ENCODE measurements around the gene HHATL.
"Not testable (repeated sequence)": the region's sequence is repeated elsewhere in the genome, so short reads cannot be mapped to it uniquely, and the experiment has no call there.

Gene HHATL

GRCh38 chr3:42733501-42734262 lies 31.1 kb upstream of the HHATL start:
- DNase-seq (ENCODE audit: low read depth in 2 of 2): no peak

- no peak for DNase-seq (ENCODE audit: low read depth in 2 of 2)
Observed at GRCh38 chr3:42732829-42733459, 30.3 kb upstream of the HHATL start.

- DNase-seq (ENCODE audit: low read depth in 2 of 2): no peak
Observed at GRCh38 chr3:42732196-42732828, 29.7 kb upstream of the HHATL start.

- DNase-seq (ENCODE audit: low read depth in 2 of 2): no peak
Observed at GRCh38 chr3:42731476-42732195, 29.0 kb upstream of the HHATL start.

GRCh38 chr3:42730706-42731420 lies 28.3 kb upstream of the HHATL start:
- no peak for DNase-seq (ENCODE audit: low read depth in 2 of 2)

GRCh38 chr3:42730294-42730693 lies 27.7 kb upstream of the HHATL start:
- no peak for DNase-seq (ENCODE audit: low read depth in 2 of 2)

- DNase-seq (ENCODE audit: low read depth in 2 of 2): no peak
Observed at GRCh38 chr3:42729404-42730145, 27.0 kb upstream of the HHATL start.

GRCh38 chr3:42728668-42729364 lies 26.2 kb upstream of the HHATL start:
- no peak for DNase-seq (ENCODE audit: low read depth in 2 of 2)

GRCh38 chr3:42728056-42728455 lies 25.5 kb upstream of the HHATL start:
- no peak for DNase-seq (ENCODE audit: low read depth in 2 of 2)

- no peak for DNase-seq (ENCODE audit: low read depth in 2 of 2)
Observed at GRCh38 chr3:42725454-42725853, 22.9 kb upstream of the HHATL start.

GRCh38 chr3:42723219-42723618 lies 20.6 kb upstream of the HHATL start:
- no peak for DNase-seq (ENCODE audit: low read depth in 2 of 2)

GRCh38 chr3:42722442-42722841 lies 19.8 kb upstream of the HHATL start:
- DNase-seq (ENCODE audit: low read depth in 2 of 2): not testable (repeated sequence)

GRCh38 chr3:42721690-42722089 lies 19.1 kb upstream of the HHATL start:
- no peak for DNase-seq (ENCODE audit: low read depth in 2 of 2)

- DNase-seq (ENCODE audit: low read depth in 2 of 2): no peak
Observed at GRCh38 chr3:42720126-42720525, 17.5 kb upstream of the HHATL start.

- no peak for DNase-seq (ENCODE audit: low read depth in 2 of 2)
Observed at GRCh38 chr3:42719002-42719401, 16.4 kb upstream of the HHATL start.

- DNase-seq (ENCODE audit: low read depth in 2 of 2): no peak
Observed at GRCh38 chr3:42718338-42718737, 15.7 kb upstream of the HHATL start.

- no peak for DNase-seq (ENCODE audit: low read depth in 2 of 2)
Observed at GRCh38 chr3:42717306-42717705, 14.7 kb upstream of the HHATL start.

- DNase-seq (ENCODE audit: low read depth in 2 of 2): no peak
Observed at GRCh38 chr3:42714171-42714852, 11.7 kb upstream of the HHATL start.

- no peak for DNase-seq (ENCODE audit: low read depth in 2 of 2)
Observed at GRCh38 chr3:42713747-42714146, 11.1 kb upstream of the HHATL start.

Data from fibroblast of skin of left biceps (primary cell).